Peyer's patch (tissue), 4 donors: ENCODE data around the gene OR6J1. TPM values are rescaled to one million over a fixed set of nuclear protein-coding genes. Genes with fewer than 3 reads are reported as not detected.
"Not testable (repeated sequence)": the region's sequence is repeated elsewhere in the genome, so short reads cannot be mapped to it uniquely, and the experiment has no call there.

ENCODE experiments used
- DNase-seq, 3 donors: peaks; one replicate each; pipeline ENCODE4 v3.0.0-alpha.2; 2017 to 2019
- H3K27ac ChIP-seq, 4 donors: fragments of 200-600 bp; sonication (generic); one replicate each; pipeline ENCODE4 v1.5.1; 2016 to 2019
- H3K27me3 ChIP-seq, 2 donors: fragments of 200-600 bp; sonication (generic); one replicate each; pipeline ENCODE4 v1.5.1; 2019
- H3K36me3 ChIP-seq, 3 donors: fragments of 200-600 bp; sonication (generic); one replicate each; pipeline ENCODE4 v1.5.1; 2016 to 2019
- H3K4me1 ChIP-seq, 4 donors: fragments of 200-600 bp; sonication (generic); one replicate each; pipeline ENCODE4 v1.5.1; 2016 to 2019
- H3K4me3 ChIP-seq, 4 donors: fragments of 200-600 bp; sonication (generic); 1 replicate in 3 of 4; 2 replicates in 1 of 4; pipeline ENCODE4 v1.5.1; 2016 to 2019; ENCODE audit warnings: mild to moderate bottlenecking in 1 of 4
- H3K9me3 ChIP-seq, 4 donors: fragments of 200-600 bp; sonication (generic); one replicate each; pipeline ENCODE4 v1.5.1; 2016 to 2019; ENCODE audit warnings: mild to moderate bottlenecking in 1 of 4
- POLR2A ChIP-seq, 2 donors: fragments of 450-650 bp; IDR thresholded peaks; one replicate each; pipeline ENCODE4 v1.5.1; 2017; ENCODE audit warnings: antibody characterized with exemption in 2 of 2, mild to moderate bottlenecking in 2 of 2, moderate library complexity in 2 of 2
- total RNA-seq, 4 donors: library from RNA; depleted of rRNA; stranded (reverse); fragments of >200 nt; gene quantifications; one replicate each; pipeline ENCODE4 v1.1.0, GENCODE V29; 2016
- TF ChIP-seq, protein P1 (sequence below), 6 experiments: fragments of 450-650 bp in 4 of 6; fragments of 200-600 bp in 2 of 6; sonication (generic) in 1 of 6; IDR thresholded peaks; one replicate each; pipeline ENCODE4 v1.5.1; 2017 to 2019; ENCODE audit warnings: antibody characterized with exemption in 6 of 6, mild to moderate bottlenecking in 3 of 6, moderate library complexity in 1 of 6

The OR6J1 gene
- total RNA-seq, 4 donors from 2014 or later: 0.18 TPM; not detected in 3

DNA sequence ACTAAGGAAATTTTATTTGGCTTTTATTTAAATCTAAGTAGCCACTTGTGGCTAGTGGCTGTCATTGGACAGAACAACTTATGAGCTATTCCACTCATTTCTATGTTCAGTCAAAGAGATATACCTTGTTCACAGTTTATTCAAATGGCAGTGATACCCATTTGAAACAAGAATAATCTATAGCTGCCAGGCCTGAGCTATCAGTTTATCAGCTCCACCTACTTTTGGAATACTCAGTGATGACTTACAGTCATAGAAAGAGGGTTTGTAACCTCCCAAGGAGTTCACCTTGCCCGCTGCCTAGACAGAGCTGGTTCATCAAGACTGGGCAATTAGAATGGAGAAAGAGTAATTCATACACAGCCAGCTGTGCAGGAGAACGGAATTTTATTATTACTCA is 50.6 kb downstream of the OR6J1 start:
- Histone ChIP-seq H3K27ac (no peak overlapping the region), H3K9me3 (no peaks in the 10 kb centered on the region), H3K27me3 (no peaks in the 10 kb centered on the region), H3K36me3 (no peaks in the 10 kb centered on the region), H3K4me3 (no peak overlapping the region), H3K4me1 (peaks cover 0 to 7% (median 4%) of the 10 kb centered on the region in 4 donors)
- DNase-seq: no peak
- TF ChIP-seq, protein P1, sequence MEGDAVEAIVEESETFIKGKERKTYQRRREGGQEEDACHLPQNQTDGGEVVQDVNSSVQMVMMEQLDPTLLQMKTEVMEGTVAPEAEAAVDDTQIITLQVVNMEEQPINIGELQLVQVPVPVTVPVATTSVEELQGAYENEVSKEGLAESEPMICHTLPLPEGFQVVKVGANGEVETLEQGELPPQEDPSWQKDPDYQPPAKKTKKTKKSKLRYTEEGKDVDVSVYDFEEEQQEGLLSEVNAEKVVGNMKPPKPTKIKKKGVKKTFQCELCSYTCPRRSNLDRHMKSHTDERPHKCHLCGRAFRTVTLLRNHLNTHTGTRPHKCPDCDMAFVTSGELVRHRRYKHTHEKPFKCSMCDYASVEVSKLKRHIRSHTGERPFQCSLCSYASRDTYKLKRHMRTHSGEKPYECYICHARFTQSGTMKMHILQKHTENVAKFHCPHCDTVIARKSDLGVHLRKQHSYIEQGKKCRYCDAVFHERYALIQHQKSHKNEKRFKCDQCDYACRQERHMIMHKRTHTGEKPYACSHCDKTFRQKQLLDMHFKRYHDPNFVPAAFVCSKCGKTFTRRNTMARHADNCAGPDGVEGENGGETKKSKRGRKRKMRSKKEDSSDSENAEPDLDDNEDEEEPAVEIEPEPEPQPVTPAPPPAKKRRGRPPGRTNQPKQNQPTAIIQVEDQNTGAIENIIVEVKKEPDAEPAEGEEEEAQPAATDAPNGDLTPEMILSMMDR (IDR thresholded peaks at IDR 0.05): no peak
- no peak for TF ChIP-seq POLR2A (IDR thresholded peaks at IDR 0.05)

DNA sequence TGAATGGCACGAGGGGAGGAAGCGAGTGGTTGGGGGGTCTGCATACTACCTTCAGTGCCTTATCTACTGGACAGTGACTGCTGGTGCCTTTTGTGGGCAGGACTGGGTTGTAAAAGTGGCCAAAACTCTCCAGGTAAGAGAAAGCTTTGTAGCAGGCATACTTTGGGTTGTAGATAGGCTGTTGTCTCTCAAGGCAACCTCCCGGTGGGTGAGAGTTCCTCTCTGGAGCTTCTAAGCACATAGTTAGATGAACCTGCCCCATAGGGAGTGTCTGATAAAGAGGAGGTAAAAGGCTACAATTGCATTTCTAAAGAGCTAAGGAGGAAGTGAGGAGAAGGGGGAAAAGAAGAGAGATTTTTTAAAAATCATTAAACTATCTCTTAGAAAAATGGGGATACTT is 51.0 kb downstream of the OR6J1 start:
- H3K4me1 ChIP-seq: peaks cover 0 to 11% (median 4%) of the 10 kb centered on the region in 4 donors
- no peak overlapping the region for H3K27ac ChIP-seq
- DNase-seq: no peak
- H3K4me3 ChIP-seq: no peak overlapping the region
- TF ChIP-seq, protein P1 (IDR thresholded peaks at IDR 0.05): no peak
- TF ChIP-seq POLR2A (IDR thresholded peaks at IDR 0.05): no peak
- H3K27me3 ChIP-seq: no peaks in the 10 kb centered on the region
- H3K9me3 ChIP-seq: no peaks in the 10 kb centered on the region
- no peaks in the 10 kb centered on the region for H3K36me3 ChIP-seq

DNA sequence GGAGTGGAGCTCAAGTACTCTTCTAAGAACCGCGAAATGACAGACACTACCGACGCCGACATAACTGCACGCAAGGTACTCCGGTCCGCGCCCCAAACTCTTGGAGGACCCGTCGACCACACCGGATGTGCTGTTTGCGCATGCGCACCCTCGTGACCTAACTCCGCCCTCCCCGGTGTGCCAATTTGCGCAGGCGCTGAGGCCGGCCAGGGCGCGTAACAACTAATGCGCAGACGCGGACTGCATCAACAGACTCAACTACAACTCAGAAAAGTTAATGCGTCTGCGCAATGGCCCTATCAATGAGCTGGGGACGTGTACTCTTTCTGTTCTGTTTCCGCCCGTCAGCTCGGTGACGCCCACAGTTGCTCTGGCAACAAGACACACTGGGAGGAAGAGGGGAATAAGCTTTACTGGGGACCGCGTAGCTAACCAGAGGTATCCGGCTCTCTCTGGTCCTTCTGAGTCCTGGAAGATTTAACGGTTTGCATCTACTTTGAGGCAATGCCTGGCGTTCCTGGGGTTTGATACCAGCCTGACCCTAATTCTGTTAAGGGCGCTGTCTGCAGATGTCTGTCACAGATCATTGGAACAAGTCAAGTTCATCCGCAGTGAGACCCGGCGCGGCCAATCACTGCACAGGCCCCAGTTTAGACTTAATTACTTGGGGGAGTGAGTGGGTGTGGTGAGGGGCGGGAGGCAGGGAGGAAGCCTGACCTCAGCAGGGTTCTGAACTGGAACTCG is 54.9 kb downstream of the OR6J1 start, which contains the start of gene DAD1:
DAD1 (minus strand) TSS at position 129 of the 744 bp plus-strand sequence; CDS start at position 62, 67 bp downstream.
- Histone ChIP-seq H3K4me1 (peaks cover 0 to 46% (median 4%) of the 10 kb centered on the region in 4 donors), H3K27me3 (no peaks in the 10 kb centered on the region), H3K9me3 (no peaks in the 10 kb centered on the region), H3K36me3 (no peaks in the 10 kb centered on the region), H3K4me3 (peak within 1 kb of the TSS; percentile 61 to 91 (median 76)), H3K27ac (peak within 1 kb of the TSS; percentile 87 to 95 (median 92))
- peak; percentile 77 to 93 for TF ChIP-seq POLR2A (IDR thresholded peaks at IDR 0.05)
- TF ChIP-seq, protein P1 (IDR thresholded peaks at IDR 0.05): peak in 1 of 6 experiments; percentile 8
- DNase-seq: peak; percentile 99

DNA sequence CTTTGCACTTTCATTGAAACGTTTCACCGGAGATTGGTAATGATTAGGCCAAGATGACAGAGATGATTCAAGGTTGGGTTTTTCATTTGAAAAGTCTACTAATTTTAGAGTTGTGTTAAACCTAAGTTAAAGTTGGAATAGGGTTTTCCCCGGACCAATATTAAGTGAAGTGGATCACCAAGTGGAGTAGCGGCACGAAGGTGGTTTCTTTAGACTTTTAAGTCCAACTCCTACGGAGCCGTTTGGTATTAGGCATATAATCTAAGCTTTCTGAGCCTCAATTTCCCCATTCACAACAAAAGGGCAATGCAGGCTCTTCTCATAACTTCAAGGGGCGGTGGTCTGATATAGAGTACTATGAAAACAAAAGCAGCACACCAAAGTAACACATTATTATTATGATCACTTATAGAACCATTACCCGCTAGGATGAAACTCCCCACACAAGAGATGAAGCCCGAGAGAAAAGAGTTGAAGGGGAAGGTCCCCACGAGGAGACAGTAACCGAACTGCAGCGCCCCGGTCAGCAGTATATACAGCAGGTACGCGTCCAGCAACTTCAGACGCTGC is 55.5 kb downstream of the OR6J1 start:
- Histone ChIP-seq H3K27me3 (no peaks in the 10 kb centered on the region), H3K4me3 (peak overlapping the region; percentile 61 to 91 (median 76)), H3K9me3 (no peaks in the 10 kb centered on the region), H3K27ac (peak overlapping the region; percentile 87 to 95 (median 92)), H3K4me1 (peaks cover 0 to 51% (median 4%) of the 10 kb centered on the region in 4 donors), H3K36me3 (no peaks in the 10 kb centered on the region)
- DNase-seq: no peak
- no peak for TF ChIP-seq POLR2A (IDR thresholded peaks at IDR 0.05)
- TF ChIP-seq, protein P1 (IDR thresholded peaks at IDR 0.05): no peak

DNA sequence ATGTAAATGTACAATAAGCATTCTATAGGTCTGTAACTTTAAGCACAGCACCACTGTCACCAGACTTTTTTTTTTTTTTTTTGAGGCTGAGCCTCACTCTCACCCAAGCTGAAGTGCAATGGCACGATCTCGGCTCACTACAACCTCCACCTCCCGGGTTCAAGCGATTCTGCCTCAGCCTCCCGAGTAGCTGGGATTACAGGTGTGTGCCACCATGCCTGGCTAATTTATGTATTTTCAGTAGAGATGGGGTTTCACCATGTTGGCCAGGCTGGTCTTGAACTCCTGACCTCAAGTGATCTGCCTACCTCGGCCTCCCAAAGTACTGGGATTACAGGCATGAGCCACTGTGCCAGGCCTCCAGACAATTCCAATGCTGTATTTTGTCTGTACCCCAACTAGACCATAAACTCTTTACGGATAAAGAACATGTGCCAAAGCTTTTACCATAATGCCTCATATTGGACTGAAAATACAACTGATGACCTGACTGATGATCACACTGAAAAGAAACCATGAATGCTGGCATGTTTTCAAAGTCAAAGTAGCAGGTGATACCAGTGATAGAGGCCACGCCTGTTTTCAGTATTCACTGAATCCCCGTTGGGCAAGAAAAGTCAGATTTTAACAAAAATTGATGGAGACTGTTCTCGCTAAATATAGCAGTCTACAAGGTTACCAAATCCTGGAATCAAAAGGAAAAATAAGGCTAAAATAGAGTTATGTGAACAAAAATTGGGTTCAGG is 56.3 kb downstream of the OR6J1 start:
- H3K27me3 ChIP-seq, H3K36me3 ChIP-seq, DNase-seq, H3K9me3 ChIP-seq: not testable (repeated sequence)
- Histone ChIP-seq H3K4me3 (peak overlapping the region in 3 of 4 donors; percentile 61 to 91 (median 87)), H3K27ac (peak overlapping the region; percentile 20 to 95 (median 88)), H3K4me1 (peaks cover 0 to 51% (median 4%) of the 10 kb centered on the region in 4 donors)
